Loucy (cell line): ENCODE data around the gene STMN3.

ENCODE experiments used
- H2AFZ ChIP-seq: fragments of 200-600 bp; sonication (generic); 2 replicates; pipeline ENCODE4 v1.6.0; 2016; ENCODE audit warnings: antibody characterized with exemption, mild to moderate bottlenecking, low read length, moderate library complexity
- H3F3A ChIP-seq: fragments of 200-600 bp; 2 replicates; pipeline ENCODE4 v1.6.0; 2016; ENCODE audit warnings: antibody characterized with exemption, low read depth, mild to moderate bottlenecking
- H3K27me3 ChIP-seq: fragments of 200-600 bp; sonication (generic); 2 replicates; pipeline ENCODE4 v1.6.1; 2014; ENCODE audit warnings: low read length, mild to moderate bottlenecking; ENCODE audit not compliant: insufficient read depth, poor library complexity, severe bottlenecking
- H3K36me3 ChIP-seq: fragments of 200-600 bp; sonication (generic); 2 replicates; pipeline ENCODE4 v1.6.1; 2016; ENCODE audit warnings: low read length; ENCODE audit not compliant: insufficient read depth
- H3K4me1 ChIP-seq: fragments of 200-600 bp; sonication (generic); 2 replicates; pipeline ENCODE4 v1.5.1; 2014; ENCODE audit warnings: low read length, mild to moderate bottlenecking; ENCODE audit not compliant: insufficient read depth, poor library complexity, severe bottlenecking
- H3K4me2 ChIP-seq: fragments of 200-600 bp; sonication (generic); 2 replicates; pipeline ENCODE4 v1.6.0; 2014; ENCODE audit warnings: antibody characterized with exemption, low read length, low read depth, mild to moderate bottlenecking; ENCODE audit not compliant: poor library complexity, severe bottlenecking
- H3K4me3 ChIP-seq: fragments of 200-600 bp; sonication (generic); 2 replicates; pipeline ENCODE4 v1.5.1; 2014; ENCODE audit warnings: low read length, mild to moderate bottlenecking, mixed read lengths; ENCODE audit not compliant: poor library complexity, severe bottlenecking
- H3K79me2 ChIP-seq: fragments of 200-600 bp; sonication (generic); 2 replicates; pipeline ENCODE4 v1.6.1; 2014; ENCODE audit warnings: low read length; ENCODE audit not compliant: insufficient read depth
- H3K9ac ChIP-seq: fragments of 200-600 bp; sonication (generic); 2 replicates; pipeline ENCODE4 v1.6.0; 2014; ENCODE audit warnings: mild to moderate bottlenecking, low read depth, low read length, moderate library complexity; ENCODE audit not compliant: poor library complexity, severe bottlenecking
- H3K9me2 ChIP-seq: fragments of 200-600 bp; sonication (generic); replicated peaks from 2 replicates; pipeline ENCODE4 v1.6.1; 2016; ENCODE audit warnings: low read depth, low read length, mixed read lengths
- H3K9me3 ChIP-seq: fragments of 200-600 bp; sonication (generic); 2 replicates; pipeline ENCODE4 v1.6.1; 2014; ENCODE audit warnings: mild to moderate bottlenecking, antibody characterized with exemption, low read length, low read depth; ENCODE audit not compliant: insufficient read depth
- H4K20me1 ChIP-seq: fragments of 200-600 bp; sonication (generic); 2 replicates; pipeline ENCODE4 v1.6.0; 2014; ENCODE audit warnings: antibody characterized with exemption, low read length, mild to moderate bottlenecking; ENCODE audit not compliant: insufficient read depth, poor library complexity, severe bottlenecking
- EZH2phosphoT487 ChIP-seq: fragments of 200-600 bp; IDR thresholded peaks from 2 replicates; pipeline ENCODE4 v1.6.1; 2018; ENCODE audit warnings: antibody characterized with exemption, mild to moderate bottlenecking, moderate library complexity, borderline replicate concordance
- TF ChIP-seq, protein P1 (sequence below): fragments of 200-600 bp; sonication (generic); conservative IDR thresholded peaks from 2 replicates; pipeline ENCODE4 v1.5.1; 2014; ENCODE audit warnings: mild to moderate bottlenecking, antibody characterized with exemption, low read length

The STMN3 gene

DNA sequence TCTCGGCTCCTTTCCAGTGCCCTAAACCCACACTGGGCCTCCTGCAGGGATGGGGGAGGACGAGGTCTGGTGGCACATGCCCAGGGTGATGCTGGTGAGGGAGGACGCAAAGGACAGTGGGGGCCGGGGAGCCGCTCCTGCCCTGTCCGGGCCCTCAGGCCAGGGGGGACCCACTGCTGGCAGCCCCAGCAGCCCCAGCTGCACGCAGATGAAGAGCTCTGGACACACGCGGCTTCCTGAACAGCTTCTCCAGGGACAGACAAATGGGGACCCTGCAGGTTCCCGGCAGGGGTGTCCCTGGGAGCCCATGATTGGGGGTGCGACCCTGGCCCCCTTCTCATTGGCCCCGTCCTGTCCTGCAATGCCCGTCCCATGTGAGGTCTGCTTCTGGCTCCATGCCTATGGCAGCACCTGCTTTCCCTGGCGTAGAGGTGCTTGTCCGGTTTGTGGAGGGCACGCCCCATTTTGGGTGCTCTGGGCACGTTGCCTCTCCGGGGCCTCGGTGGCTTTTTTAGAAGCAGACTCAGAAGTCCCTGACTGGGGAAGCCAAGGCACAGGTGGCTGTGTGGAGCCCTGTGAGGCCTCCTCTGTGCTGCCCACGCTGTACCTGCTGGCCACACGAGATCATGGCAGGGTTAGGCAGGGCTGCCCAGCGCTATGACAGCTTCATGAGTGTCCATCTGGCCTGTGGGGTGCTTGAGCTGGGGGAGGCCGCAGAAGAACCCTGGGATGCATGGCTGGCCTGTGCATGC, 27.8 kb upstream of the STMN3 start:
- Histone ChIP-seq H3K36me3 (no peaks in the 10 kb centered on the region), H2AFZ (no peak overlapping the region), H3F3A (no peaks in the 10 kb centered on the region), H3K9me3 (no peaks in the 10 kb centered on the region), H3K27me3 (no peaks in the 10 kb centered on the region), H3K9ac (no peak overlapping the region), H4K20me1 (no peaks in the 10 kb centered on the region), H3K4me2 (no peak overlapping the region), H3K9me2 (no peaks in the 10 kb centered on the region), H3K4me3 (no peak overlapping the region), H3K79me2 (no peaks in the 10 kb centered on the region), H3K4me1 (peaks cover 4% of the 10 kb centered on the region)
- TF ChIP-seq EZH2phosphoT487, result no peak
- TF ChIP-seq, protein P1, sequence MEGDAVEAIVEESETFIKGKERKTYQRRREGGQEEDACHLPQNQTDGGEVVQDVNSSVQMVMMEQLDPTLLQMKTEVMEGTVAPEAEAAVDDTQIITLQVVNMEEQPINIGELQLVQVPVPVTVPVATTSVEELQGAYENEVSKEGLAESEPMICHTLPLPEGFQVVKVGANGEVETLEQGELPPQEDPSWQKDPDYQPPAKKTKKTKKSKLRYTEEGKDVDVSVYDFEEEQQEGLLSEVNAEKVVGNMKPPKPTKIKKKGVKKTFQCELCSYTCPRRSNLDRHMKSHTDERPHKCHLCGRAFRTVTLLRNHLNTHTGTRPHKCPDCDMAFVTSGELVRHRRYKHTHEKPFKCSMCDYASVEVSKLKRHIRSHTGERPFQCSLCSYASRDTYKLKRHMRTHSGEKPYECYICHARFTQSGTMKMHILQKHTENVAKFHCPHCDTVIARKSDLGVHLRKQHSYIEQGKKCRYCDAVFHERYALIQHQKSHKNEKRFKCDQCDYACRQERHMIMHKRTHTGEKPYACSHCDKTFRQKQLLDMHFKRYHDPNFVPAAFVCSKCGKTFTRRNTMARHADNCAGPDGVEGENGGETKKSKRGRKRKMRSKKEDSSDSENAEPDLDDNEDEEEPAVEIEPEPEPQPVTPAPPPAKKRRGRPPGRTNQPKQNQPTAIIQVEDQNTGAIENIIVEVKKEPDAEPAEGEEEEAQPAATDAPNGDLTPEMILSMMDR, result no peak

DNA sequence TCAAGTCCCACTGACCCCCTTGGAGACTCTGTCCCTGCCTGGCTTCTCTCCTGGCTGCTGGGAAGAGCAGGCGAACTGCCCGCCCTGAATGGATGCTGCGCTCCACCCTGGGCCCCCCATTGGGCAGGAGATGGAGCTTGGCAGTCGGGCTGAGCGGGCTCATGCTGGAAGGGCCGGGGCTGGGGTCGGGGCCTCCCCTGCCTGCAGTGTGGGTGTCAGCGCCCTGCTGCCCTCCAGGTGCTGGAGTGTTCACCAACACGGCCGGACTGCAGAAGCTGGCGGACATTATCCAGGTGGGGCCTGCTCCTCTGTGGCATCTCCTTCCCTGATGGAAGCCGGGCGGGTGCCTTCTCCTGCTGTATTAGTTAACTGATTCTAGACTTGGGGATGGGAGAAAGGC, 27.2 kb upstream of the STMN3 start:
- Histone ChIP-seq H4K20me1 (no peaks in the 10 kb centered on the region), H3K4me3 (no peak overlapping the region), H3K4me2 (no peak overlapping the region), H3K79me2 (no peaks in the 10 kb centered on the region), H2AFZ (no peak overlapping the region), H3K4me1 (peaks cover 4% of the 10 kb centered on the region), H3K9ac (no peak overlapping the region), H3F3A (no peaks in the 10 kb centered on the region), H3K27me3 (no peaks in the 10 kb centered on the region), H3K36me3 (no peaks in the 10 kb centered on the region), H3K9me2 (no peaks in the 10 kb centered on the region), H3K9me3 (no peaks in the 10 kb centered on the region)
- TF ChIP-seq, protein P1, result no peak
- TF ChIP-seq EZH2phosphoT487, result no peak

DNA sequence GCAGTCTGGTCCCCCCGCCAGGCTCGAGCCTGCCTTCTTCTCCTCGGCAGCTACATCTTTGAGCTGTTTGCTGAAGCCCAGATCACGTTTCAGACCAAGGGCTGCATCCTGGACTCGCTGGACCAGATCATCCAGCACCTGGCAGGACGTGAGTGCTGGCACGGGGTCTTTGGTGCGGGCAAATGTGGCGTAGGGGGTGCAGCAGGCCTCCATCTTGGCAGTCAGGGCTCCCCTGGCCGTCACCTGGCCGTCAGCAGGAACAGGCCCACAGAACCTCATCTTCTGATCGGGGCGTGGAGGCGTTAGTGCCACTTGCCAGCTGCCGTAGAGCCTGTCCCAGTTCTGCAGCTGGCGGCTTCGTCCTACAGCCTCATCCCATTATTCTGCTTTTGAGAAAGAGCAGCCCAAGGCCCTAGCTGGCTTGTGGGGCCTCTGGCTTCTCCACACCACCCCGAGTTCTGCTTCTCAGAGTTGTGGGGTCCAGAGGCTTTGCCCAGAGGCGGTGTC, 26.6 kb upstream of the STMN3 start:
- no peaks in the 10 kb centered on the region for H3K36me3 ChIP-seq

More for the DNA sequence above, 26.6 kb upstream of the STMN3 start:
- no peak overlapping the region for H3K9ac ChIP-seq
- no peak overlapping the region for H3K4me2 ChIP-seq
- peaks cover 4% of the 10 kb centered on the region for H3K4me1 ChIP-seq
- H3K9me3 ChIP-seq, result no peaks in the 10 kb centered on the region
- no peaks in the 10 kb centered on the region for H3K9me2 ChIP-seq
- no peaks in the 10 kb centered on the region for H3K27me3 ChIP-seq
- H2AFZ ChIP-seq, result no peak overlapping the region
- H4K20me1 ChIP-seq, result no peaks in the 10 kb centered on the region
- H3K79me2 ChIP-seq, result no peaks in the 10 kb centered on the region
- no peaks in the 10 kb centered on the region for H3F3A ChIP-seq
- TF ChIP-seq, protein P1, result no peak
- TF ChIP-seq EZH2phosphoT487, result no peak
- no peak overlapping the region for H3K4me3 ChIP-seq
